ACC112 (cell line): ENCODE measurements around the gene TEKT2.

Experiments
- H2AFZ ChIP-seq: fragments of 200-600 bp; sonication (generic); one replicate; pipeline ENCODE4 v1.6.0; 2017; ENCODE audit warnings: antibody characterized with exemption, low read length; ENCODE audit not compliant: unreplicated experiment
- H3K27ac ChIP-seq: fragments of 200-600 bp; sonication (generic); 2 replicates; pipeline ENCODE4 v1.5.1; 2014; ENCODE audit warnings: low read depth, mild to moderate bottlenecking, antibody characterized with exemption, low read length, moderate library complexity
- H3K27me3 ChIP-seq: fragments of 200-600 bp; sonication (generic); 2 replicates; pipeline ENCODE4 v1.6.1; 2014; ENCODE audit warnings: mild to moderate bottlenecking, antibody characterized with exemption, low read length, moderate library complexity, mixed read lengths; ENCODE audit not compliant: insufficient read depth
- H3K36me3 ChIP-seq: fragments of 200-600 bp; sonication (generic); 2 replicates; pipeline ENCODE4 v1.6.1; 2016; ENCODE audit warnings: mild to moderate bottlenecking, antibody characterized with exemption, low read length, moderate library complexity, mixed read lengths; ENCODE audit not compliant: insufficient read depth
- H3K4me1 ChIP-seq: fragments of 200-600 bp; sonication (generic); one replicate; pipeline ENCODE4 v1.6.1; 2016; ENCODE audit warnings: low read length, mixed read lengths; ENCODE audit not compliant: insufficient read depth, unreplicated experiment, control insufficient read depth
- H3K4me3 ChIP-seq: fragments of 200-600 bp; sonication (generic); 2 replicates; pipeline ENCODE4 v1.5.1; 2014; ENCODE audit warnings: mild to moderate bottlenecking, low read depth, low read length
- H3K79me2 ChIP-seq: fragments of 200-600 bp; sonication (generic); one replicate; pipeline ENCODE4 v1.6.0; 2016; ENCODE audit warnings: low read length; ENCODE audit not compliant: control insufficient read depth, unreplicated experiment, insufficient read depth

TEKT2 gene

DNA sequence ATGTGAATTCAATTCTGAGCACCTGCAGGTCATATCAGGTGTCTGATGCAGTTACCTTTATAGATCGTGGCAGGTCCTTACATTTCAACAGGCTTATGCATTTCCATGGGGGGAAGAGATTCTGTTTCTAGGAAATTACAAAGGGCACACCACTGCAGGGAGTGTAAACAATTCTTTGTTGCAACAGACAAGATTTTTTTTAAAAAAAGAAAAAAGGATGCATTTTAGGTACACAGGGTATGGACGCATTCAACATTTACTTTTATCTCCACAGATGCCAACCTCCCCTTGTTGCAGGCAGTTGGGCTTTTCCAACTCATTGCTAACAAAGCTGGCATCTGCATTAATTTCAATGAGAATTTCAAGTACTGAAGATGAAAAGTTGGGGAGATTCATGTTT lies 13.5 kb upstream of the TEKT2 start:
- no peak overlapping the region for H2AFZ ChIP-seq
- no peaks in the 10 kb centered on the region for H3K27me3 ChIP-seq
- H3K4me1 ChIP-seq = no peaks in the 10 kb centered on the region
- H3K36me3 ChIP-seq = no peaks in the 10 kb centered on the region
- H3K79me2 ChIP-seq = no peaks in the 10 kb centered on the region
- no peak overlapping the region for H3K27ac ChIP-seq
- no peak overlapping the region for H3K4me3 ChIP-seq

DNA sequence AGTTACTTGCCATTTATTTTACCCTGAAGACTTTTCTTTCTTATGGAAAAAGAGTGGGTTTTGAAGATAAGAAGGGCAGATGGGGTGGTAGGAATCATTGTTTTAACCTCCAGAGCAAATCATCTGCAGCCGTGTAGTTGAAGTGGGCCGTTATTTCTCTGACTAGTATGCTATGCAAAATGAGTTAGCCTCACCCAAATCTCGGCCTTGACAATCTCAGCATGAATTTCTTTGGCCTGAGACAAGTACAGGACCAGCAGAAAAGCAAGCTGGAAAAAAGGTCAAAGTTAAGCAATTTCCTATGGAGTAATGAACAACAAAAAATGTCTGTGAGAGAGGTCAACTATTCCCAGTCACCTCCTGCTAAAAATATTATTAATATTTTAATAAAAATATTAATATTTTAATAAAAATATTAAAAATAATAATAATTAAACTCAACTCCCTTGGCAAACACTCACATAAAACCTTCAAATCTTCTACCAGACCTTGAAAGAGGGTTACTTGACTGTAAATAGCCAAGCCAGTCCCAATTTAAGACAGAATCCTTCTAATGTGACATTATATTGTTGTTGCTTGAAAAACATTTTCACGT lies 6.8 kb upstream of the TEKT2 start:
- no peak overlapping the region for H2AFZ ChIP-seq
- H3K27me3 ChIP-seq = no peaks in the 10 kb centered on the region
- no peaks in the 10 kb centered on the region for H3K79me2 ChIP-seq
- H3K4me1 ChIP-seq = no peaks in the 10 kb centered on the region
- no peak overlapping the region for H3K4me3 ChIP-seq
- no peaks in the 10 kb centered on the region for H3K36me3 ChIP-seq
- H3K27ac ChIP-seq = no peak overlapping the region

DNA sequence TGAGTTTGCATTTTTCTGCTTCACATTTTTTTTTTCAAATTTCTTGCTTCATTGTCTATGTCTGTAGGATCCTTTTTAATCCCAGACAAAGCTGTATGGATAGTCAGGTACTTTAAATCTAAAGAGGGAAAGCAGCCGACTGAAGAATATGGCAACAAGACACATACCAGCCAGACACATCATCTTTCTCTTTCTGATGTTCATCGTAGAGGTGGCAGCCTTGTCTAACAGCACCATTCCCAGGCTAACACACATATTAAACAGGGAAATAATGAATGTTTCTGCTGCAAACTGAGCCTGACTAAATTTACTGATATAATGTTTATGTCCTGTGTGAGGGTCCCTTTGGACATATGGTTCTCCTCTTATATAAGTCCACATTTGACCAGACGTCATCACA lies 3.7 kb upstream of the TEKT2 start:
- no peaks in the 10 kb centered on the region for H3K27me3 ChIP-seq
- no peak overlapping the region for H3K27ac ChIP-seq
- no peak overlapping the region for H3K4me3 ChIP-seq
- H2AFZ ChIP-seq = no peak overlapping the region
- H3K36me3 ChIP-seq = no peaks in the 10 kb centered on the region
- H3K79me2 ChIP-seq = no peaks in the 10 kb centered on the region
- H3K4me1 ChIP-seq = peaks cover 5% of the 10 kb centered on the region

DNA sequence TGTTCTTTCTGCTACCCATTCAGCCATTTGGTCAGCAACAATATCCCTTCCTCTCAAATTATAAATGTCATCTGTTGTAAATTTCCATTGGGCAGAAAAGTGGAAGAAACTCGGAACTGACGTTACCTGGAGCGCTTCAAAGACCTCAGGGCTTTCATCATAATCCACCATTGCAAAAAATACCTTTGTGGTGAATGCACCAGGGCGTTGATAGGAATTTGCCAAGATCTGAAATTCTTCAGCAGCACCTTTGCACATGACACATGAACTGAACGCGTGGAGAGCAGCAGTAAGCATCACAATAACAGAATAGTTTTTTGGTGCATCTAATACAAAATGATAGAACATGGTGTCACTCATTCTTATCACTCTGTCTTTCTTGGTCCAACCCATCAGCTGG lies 3.1 kb upstream of the TEKT2 start:
- no peaks in the 10 kb centered on the region for H3K36me3 ChIP-seq
- no peak overlapping the region for H2AFZ ChIP-seq
- H3K27ac ChIP-seq = no peak overlapping the region
- H3K4me3 ChIP-seq = no peak overlapping the region
- no peaks in the 10 kb centered on the region for H3K79me2 ChIP-seq
- H3K4me1 ChIP-seq = peaks cover 5% of the 10 kb centered on the region
- H3K27me3 ChIP-seq = no peaks in the 10 kb centered on the region

DNA sequence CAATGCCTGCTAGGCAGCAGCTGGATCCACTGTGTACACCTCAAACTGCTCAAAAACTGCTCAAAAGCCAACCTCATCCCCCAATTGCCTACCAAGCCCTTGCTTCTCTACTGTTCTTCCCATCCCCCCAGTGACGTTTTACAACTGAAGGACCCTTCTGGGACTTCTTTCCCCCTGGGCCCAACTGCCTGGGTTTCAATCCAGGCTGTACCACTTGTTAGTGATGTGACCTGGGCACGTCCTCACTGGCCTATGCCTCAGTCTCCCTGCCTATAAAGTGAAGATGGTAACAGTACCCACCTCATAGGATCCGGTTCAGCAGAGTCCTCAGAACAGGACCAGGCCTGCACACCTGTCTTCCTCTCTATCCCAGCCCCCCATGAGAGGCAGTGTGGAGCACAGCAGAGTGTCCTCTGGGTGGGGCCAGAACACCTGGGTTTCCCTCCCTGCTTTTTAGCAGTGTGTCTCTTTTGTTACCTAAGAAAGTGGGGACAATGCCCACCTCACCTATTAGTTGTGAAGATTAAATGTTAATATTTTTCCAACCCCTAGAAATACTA lies 1.9 kb upstream of the TEKT2 start:
- no peak overlapping the region for H3K4me3 ChIP-seq
- peaks cover 5% of the 10 kb centered on the region for H3K4me1 ChIP-seq
- no peaks in the 10 kb centered on the region for H3K36me3 ChIP-seq
- no peak overlapping the region for H2AFZ ChIP-seq
- H3K79me2 ChIP-seq = no peaks in the 10 kb centered on the region
- H3K27me3 ChIP-seq = no peaks in the 10 kb centered on the region
- no peak overlapping the region for H3K27ac ChIP-seq

DNA sequence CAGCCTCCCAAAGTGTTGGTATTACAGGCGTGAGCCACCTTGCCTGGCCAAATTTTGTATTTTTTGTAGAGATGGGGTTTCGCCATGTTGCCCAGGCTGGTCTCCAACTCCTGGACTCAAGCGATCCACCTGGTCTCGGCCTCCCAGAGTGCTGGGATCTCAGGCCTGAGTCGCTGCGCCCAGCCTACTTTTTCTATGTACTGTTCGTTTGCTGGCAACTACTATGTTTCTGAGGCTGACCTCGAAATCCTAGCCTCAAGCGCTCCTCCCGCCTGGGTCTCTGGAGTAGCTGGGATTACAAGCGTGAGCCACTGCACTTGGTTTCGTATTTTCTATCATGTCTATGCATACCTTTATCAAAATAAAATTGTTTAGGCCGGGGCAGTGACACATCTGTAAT lies 675 bp upstream of the TEKT2 start:
- Histone ChIP-seq H3K36me3 (no peaks in the 10 kb centered on the region), H2AFZ (no peak overlapping the region), H3K27me3 (no peaks in the 10 kb centered on the region), H3K4me1 (peaks cover 5% of the 10 kb centered on the region), H3K4me3 (no peak overlapping the region; the same call in 1 of the 2 replicates), H3K79me2 (no peaks in the 10 kb centered on the region), H3K27ac (no peak overlapping the region)

DNA sequence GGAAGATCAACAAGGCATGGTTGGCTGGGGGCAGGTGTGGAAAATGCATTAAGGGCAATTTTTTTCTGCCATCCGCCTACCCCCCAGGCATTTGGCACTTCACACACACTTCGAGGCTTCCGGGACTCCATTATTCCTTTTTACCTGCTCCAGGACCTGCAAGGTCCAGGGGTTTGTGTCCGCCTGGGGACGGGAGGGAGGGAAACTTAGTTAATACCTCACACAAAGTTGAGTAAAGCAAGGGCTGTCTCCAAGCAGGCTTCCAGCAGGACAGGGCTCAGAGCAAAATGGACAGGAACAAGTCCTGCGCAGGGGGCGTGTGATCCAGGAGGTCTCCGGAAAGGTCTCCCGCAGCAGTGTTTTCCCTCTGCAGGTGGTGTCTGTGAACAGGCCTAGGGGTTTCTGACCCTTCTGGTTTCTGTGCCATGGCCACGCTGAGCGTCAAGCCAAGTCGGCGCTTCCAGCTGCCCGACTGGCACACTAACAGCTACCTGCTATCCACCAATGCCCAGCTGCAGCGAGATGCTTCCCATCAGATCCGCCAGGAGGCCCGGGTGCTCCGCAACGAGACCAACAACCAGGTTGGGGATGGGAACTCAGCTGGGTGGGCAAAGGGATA lies 712 bp downstream of the TEKT2 start:
- peaks cover 8% of the 10 kb centered on the region for H3K79me2 ChIP-seq
- H2AFZ ChIP-seq = peak overlapping the region; percentile 70
- H3K27me3 ChIP-seq = no peaks in the 10 kb centered on the region
- H3K4me3 ChIP-seq = peak overlapping the region; percentile 77
- H3K4me1 ChIP-seq = peaks cover 5% of the 10 kb centered on the region
- H3K36me3 ChIP-seq = no peaks in the 10 kb centered on the region
- H3K27ac ChIP-seq = no peak overlapping the region

DNA sequence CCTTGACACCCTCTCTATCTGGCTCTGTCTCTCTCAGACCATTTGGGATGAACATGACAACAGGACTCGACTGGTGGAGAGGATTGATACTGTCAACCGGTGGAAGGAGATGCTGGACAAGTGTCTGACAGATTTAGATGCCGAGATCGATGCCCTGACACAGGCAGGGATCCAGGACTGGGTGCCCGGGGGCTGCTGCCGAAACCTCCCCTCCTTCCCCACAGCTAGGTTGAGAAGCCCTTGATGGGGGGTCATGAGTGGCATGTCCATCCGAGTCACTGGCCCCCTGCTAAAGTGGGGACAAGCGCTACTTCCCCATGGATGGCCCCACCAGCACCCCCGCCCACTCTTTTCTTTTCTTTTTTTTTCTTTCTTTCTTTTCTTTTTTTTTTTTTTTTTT lies 1.2 kb downstream of the TEKT2 start:
- no peaks in the 10 kb centered on the region for H3K36me3 ChIP-seq
- H2AFZ ChIP-seq = no peak overlapping the region
- H3K4me1 ChIP-seq = peaks cover 8% of the 10 kb centered on the region
- no peak overlapping the region for H3K4me3 ChIP-seq
- H3K79me2 ChIP-seq = peaks cover 13% of the 10 kb centered on the region
- H3K27ac ChIP-seq = no peak overlapping the region
- H3K27me3 ChIP-seq = no peaks in the 10 kb centered on the region

DNA sequence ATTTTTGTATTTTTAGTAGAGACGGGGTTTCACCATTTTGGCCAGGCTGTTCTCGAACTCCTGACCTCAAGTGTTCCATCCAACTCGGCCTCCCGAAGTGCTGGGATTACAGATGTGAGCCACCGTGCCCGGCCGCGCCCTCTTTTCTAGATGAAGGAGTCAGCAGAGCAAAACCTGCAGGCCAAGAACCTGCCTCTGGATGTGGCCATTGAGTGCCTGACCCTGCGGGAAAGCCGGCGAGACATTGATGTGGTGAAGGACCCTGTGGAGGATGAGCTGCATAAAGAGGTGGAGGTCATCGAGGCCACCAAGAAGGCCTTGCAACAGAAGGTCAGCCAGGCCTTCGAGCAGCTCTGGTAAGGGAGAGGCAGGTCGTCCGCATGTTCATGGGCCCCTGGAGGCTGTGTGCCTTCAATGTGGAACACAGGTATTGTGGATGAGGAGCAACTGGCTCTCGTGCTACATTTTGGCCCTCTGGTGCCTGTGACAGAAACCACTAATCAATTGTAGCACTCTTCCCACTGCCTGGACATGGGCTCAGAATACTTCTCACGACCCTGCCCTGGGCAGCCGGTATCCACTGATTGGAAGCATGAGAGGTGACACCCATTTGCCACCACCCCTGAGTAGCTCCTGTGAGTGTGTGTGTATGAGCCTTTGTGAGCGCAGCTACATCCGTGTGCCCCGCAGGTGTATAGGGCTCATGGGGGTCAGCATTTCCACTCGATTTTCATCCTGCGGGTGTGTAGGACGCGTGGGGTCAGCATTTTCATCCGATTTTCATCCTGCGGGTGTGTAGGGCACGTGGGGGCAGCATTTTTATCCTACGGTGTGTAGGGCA lies 2.0 kb downstream of the TEKT2 start:
- Histone ChIP-seq H3K27ac (no peak overlapping the region), H3K4me3 (no peak overlapping the region), H3K36me3 (peaks cover under 1% of the 10 kb centered on the region; the same call in 1 of the 2 replicates), H2AFZ (no peak overlapping the region), H3K27me3 (no peaks in the 10 kb centered on the region), H3K79me2 (peaks cover 20% of the 10 kb centered on the region), H3K4me1 (peaks cover 11% of the 10 kb centered on the region)

DNA sequence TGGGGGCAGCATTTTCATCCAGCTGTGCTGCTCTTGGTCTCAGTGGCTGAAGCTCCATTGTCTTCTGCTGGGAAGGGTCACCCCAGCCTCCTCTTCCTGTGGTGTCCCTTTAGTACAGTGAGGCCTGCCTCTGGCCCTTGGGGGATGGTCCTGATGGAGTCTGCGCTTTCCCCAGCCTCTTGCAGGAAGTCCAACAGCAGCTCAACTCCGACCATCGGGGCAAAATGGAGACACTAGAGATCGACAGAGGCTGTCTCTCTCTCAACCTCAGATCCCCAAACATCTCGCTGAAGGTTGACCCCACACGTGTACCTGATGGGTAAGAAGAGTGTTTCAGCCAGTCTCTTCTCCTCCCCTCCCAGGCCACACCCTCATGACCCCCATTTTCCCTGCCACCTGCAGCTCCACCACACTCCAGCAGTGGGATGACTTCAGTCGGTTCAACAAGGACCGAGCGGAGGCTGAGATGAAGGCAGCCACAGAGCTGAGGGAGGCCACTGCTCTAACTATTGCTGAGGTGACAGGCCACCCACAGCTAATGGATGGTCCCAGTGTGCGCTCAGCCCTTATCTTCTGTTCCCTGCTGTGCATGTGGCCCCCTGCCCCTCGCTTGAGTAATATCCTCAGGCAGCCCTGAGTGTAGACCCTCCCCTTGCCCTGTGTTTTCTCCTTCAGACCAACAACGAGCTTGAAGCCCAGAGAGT lies 2.8 kb downstream of the TEKT2 start:
- peaks cover 11% of the 10 kb centered on the region for H3K4me1 ChIP-seq
- H3K4me3 ChIP-seq = no peak overlapping the region
- peaks cover 28% of the 10 kb centered on the region for H3K79me2 ChIP-seq
- H3K36me3 ChIP-seq = peaks cover 6% of the 10 kb centered on the region; the same call in 1 of the 2 replicates
- H2AFZ ChIP-seq = no peak overlapping the region
- no peak overlapping the region for H3K27ac ChIP-seq
- no peaks in the 10 kb centered on the region for H3K27me3 ChIP-seq
